Activated T-helper 1 cell treated with anti-CD3 and anti-CD28 coated beads, Interleukin-12 subunit alpha, Interleukin-12 subunit beta, Interleukin-2, Interleukin-4 antibody, amounts not matched to agents 30 ng/mL and 10 ng/mL and 1 ng/mL, durations not matched to agents 14 hours and 24 hours and 36 hours (primary cell): ENCODE results near the gene CATSPER3. TPM values are rescaled to one million over a fixed set of nuclear protein-coding genes. Genes with fewer than 3 reads are reported as not detected.

ENCODE experiments used
- DNase-seq: peaks from one replicate; pipeline ENCODE4 v3.0.0; 2021; ENCODE audit warnings: low spot score
- H3K27ac Mint-ChIP-seq: one replicate; pipeline ENCODE4 v1.8.0; 2021; ENCODE audit warnings: mild to moderate bottlenecking, mixed read lengths
- H3K27me3 Mint-ChIP-seq: one replicate; pipeline ENCODE4 v1.8.0; 2022; ENCODE audit warnings: mild to moderate bottlenecking, moderate library complexity, mixed read lengths; ENCODE audit not compliant: insufficient read depth
- H3K36me3 Mint-ChIP-seq: one replicate; pipeline ENCODE4 v1.8.0; 2021; ENCODE audit warnings: low read depth, mixed read lengths
- H3K4me1 Mint-ChIP-seq: one replicate; pipeline ENCODE4 v1.8.0; 2021; ENCODE audit warnings: low read depth, mixed read lengths
- H3K4me3 Mint-ChIP-seq: one replicate; pipeline ENCODE4 v1.8.0; 2021; ENCODE audit warnings: mild to moderate bottlenecking, moderate library complexity, mixed read lengths
- H3K9me3 Mint-ChIP-seq: one replicate; pipeline ENCODE4 v1.8.0; 2021; ENCODE audit warnings: mixed read lengths
- intact Hi-C: fragments of 100-400 bp; cut with micrococcal nuclease; formaldehyde crosslinking; loops from one replicate; pipeline ENCODE4 v1.15.1; 2024
- total RNA-seq: library from RNA; stranded (reverse); gene quantifications from 2 replicates; pipeline ENCODE4 v1.2.3, GENCODE V29; 2022

CATSPER3 gene
- total RNA-seq, 1 donor from 2014 or later, result 0.41 TPM

GRCh38 chr5:135048930-135049329 is 81.2 kb downstream of the CATSPER3 start:
- intact Hi-C loops, result no loop called here
- Mint-ChIP-seq H3K4me3 (no peak overlapping the region), H3K9me3 (no peaks in the 10 kb centered on the region), H3K27me3 (peaks cover 62% of the 10 kb centered on the region), H3K4me1 (no peaks in the 10 kb centered on the region), H3K36me3 (no peaks in the 10 kb centered on the region), H3K27ac (no peak overlapping the region)
- no peak for DNase-seq

- Mint-ChIP-seq H3K4me3 (no peak overlapping the region), H3K27ac (no peak overlapping the region), H3K27me3 (peaks cover 56% of the 10 kb centered on the region), H3K4me1 (no peaks in the 10 kb centered on the region), H3K9me3 (no peaks in the 10 kb centered on the region), H3K36me3 (no peaks in the 10 kb centered on the region)
- intact Hi-C loops, result no loop called here
- no peak for DNase-seq
Measured at GRCh38 chr5:135050244-135050767, 82.6 kb downstream of the CATSPER3 start.

- Mint-ChIP-seq H3K36me3 (no peaks in the 10 kb centered on the region), H3K4me1 (no peaks in the 10 kb centered on the region), H3K27ac (no peak overlapping the region), H3K4me3 (no peak overlapping the region), H3K27me3 (peaks cover 54% of the 10 kb centered on the region), H3K9me3 (no peaks in the 10 kb centered on the region)
- no peak for DNase-seq
- intact Hi-C loops, result no loop called here
Measured at GRCh38 chr5:135051399-135051798, 83.7 kb downstream of the CATSPER3 start.

GRCh38 chr5:135051872-135052271 is 84.2 kb downstream of the CATSPER3 start:
- intact Hi-C loops, result no loop called here
- H3K4me3 Mint-ChIP-seq, result no peak overlapping the region
- H3K36me3 Mint-ChIP-seq, result no peaks in the 10 kb centered on the region
- no peaks in the 10 kb centered on the region for H3K4me1 Mint-ChIP-seq
- no peaks in the 10 kb centered on the region for H3K9me3 Mint-ChIP-seq
- peaks cover 57% of the 10 kb centered on the region for H3K27me3 Mint-ChIP-seq
- no peak overlapping the region for H3K27ac Mint-ChIP-seq
- no peak for DNase-seq

- Mint-ChIP-seq H3K27me3 (peaks cover 53% of the 10 kb centered on the region), H3K27ac (no peak overlapping the region), H3K9me3 (no peaks in the 10 kb centered on the region), H3K4me1 (no peaks in the 10 kb centered on the region), H3K36me3 (no peaks in the 10 kb centered on the region), H3K4me3 (no peak overlapping the region)
- DNase-seq, result no peak
- intact Hi-C loops, result no loop called here
Measured at GRCh38 chr5:135052511-135053145, 84.9 kb downstream of the CATSPER3 start.

GRCh38 chr5:135053278-135053677 is 85.6 kb downstream of the CATSPER3 start:
- Mint-ChIP-seq H3K27ac (no peak overlapping the region), H3K4me1 (no peaks in the 10 kb centered on the region), H3K27me3 (peaks cover 53% of the 10 kb centered on the region), H3K4me3 (no peak overlapping the region), H3K36me3 (no peaks in the 10 kb centered on the region), H3K9me3 (no peaks in the 10 kb centered on the region)
- no peak for DNase-seq
- intact Hi-C loops, result no loop called here

GRCh38 chr5:135053989-135054388 is 86.3 kb downstream of the CATSPER3 start:
- H3K4me3 Mint-ChIP-seq, result no peak overlapping the region
- intact Hi-C loops, result no loop called here
- peaks cover 55% of the 10 kb centered on the region for H3K27me3 Mint-ChIP-seq
- no peaks in the 10 kb centered on the region for H3K4me1 Mint-ChIP-seq
- H3K27ac Mint-ChIP-seq, result no peak overlapping the region
- DNase-seq, result no peak
- H3K36me3 Mint-ChIP-seq, result no peaks in the 10 kb centered on the region
- H3K9me3 Mint-ChIP-seq, result no peaks in the 10 kb centered on the region

GRCh38 chr5:135054546-135054945 is 86.8 kb downstream of the CATSPER3 start:
- peaks cover 49% of the 10 kb centered on the region for H3K27me3 Mint-ChIP-seq
- DNase-seq, result no peak
- H3K9me3 Mint-ChIP-seq, result no peaks in the 10 kb centered on the region
- no peaks in the 10 kb centered on the region for H3K36me3 Mint-ChIP-seq
- intact Hi-C loops, result no loop called here
- H3K4me3 Mint-ChIP-seq, result no peak overlapping the region
- no peaks in the 10 kb centered on the region for H3K4me1 Mint-ChIP-seq
- H3K27ac Mint-ChIP-seq, result no peak overlapping the region

GRCh38 chr5:135055396-135055795 is 87.7 kb downstream of the CATSPER3 start:
- H3K36me3 Mint-ChIP-seq, result no peaks in the 10 kb centered on the region
- no peaks in the 10 kb centered on the region for H3K4me1 Mint-ChIP-seq
- no peak for DNase-seq
- H3K9me3 Mint-ChIP-seq, result no peaks in the 10 kb centered on the region
- H3K4me3 Mint-ChIP-seq, result no peak overlapping the region
- peaks cover 42% of the 10 kb centered on the region for H3K27me3 Mint-ChIP-seq
- no peak overlapping the region for H3K27ac Mint-ChIP-seq
- intact Hi-C loops, result no loop called here

GRCh38 chr5:135056316-135057030 is 88.8 kb downstream of the CATSPER3 start:
- intact Hi-C loops, result no loop called here
- H3K27me3 Mint-ChIP-seq, result peaks cover 34% of the 10 kb centered on the region

GRCh38 chr5:135057233-135057632 is 89.5 kb downstream of the CATSPER3 start:
- H3K4me3 Mint-ChIP-seq, result no peak overlapping the region
- DNase-seq, result no peak
- H3K36me3 Mint-ChIP-seq, result no peaks in the 10 kb centered on the region
- H3K27ac Mint-ChIP-seq, result no peak overlapping the region
- H3K9me3 Mint-ChIP-seq, result no peaks in the 10 kb centered on the region
- no peaks in the 10 kb centered on the region for H3K4me1 Mint-ChIP-seq
- H3K27me3 Mint-ChIP-seq, result peaks cover 27% of the 10 kb centered on the region
- intact Hi-C loops, result no loop called here

More at GRCh38 chr5:135056316-135057030, 88.8 kb downstream of the CATSPER3 start:
- H3K36me3 Mint-ChIP-seq, result no peaks in the 10 kb centered on the region
- H3K4me1 Mint-ChIP-seq, result no peaks in the 10 kb centered on the region
- no peak overlapping the region for H3K4me3 Mint-ChIP-seq
- DNase-seq, result no peak
- no peak overlapping the region for H3K27ac Mint-ChIP-seq
- H3K9me3 Mint-ChIP-seq, result no peaks in the 10 kb centered on the region

- Mint-ChIP-seq H3K4me3 (no peak overlapping the region), H3K27ac (no peak overlapping the region), H3K4me1 (no peaks in the 10 kb centered on the region), H3K9me3 (no peaks in the 10 kb centered on the region), H3K36me3 (no peaks in the 10 kb centered on the region), H3K27me3 (peaks cover 20% of the 10 kb centered on the region)
- no peak for DNase-seq
- intact Hi-C loops, result no loop called here
Measured at GRCh38 chr5:135058331-135058732, 90.6 kb downstream of the CATSPER3 start.
